GM21526 (cell line): ENCODE data around the gene ZNF331.
"Not testable (repeated sequence)": the region's sequence is repeated elsewhere in the genome, so short reads cannot be mapped to it uniquely, and the experiment has no call there.

ENCODE experiments used
- ATAC-seq: cut with Tn5 transposase; IDR thresholded peaks from one replicate; pipeline ENCODE4 v1.9.1; 2021; ENCODE audit warnings: moderate library complexity; ENCODE audit not compliant: unreplicated experiment, low FRiP score

Gene ZNF331

GRCh38 chr19:53537521-53538377 is at the start of gene ZNF331:
TSS of gene ZNF331 (plus strand) at chr19:53538145. CDS start at chr19:53569377, 31,232 bp downstream.
- ATAC-seq: peak; percentile 64

GRCh38 chr19:53492153-53492552 is 45.8 kb upstream of the ZNF331 start:
- no peak for ATAC-seq

- not testable (repeated sequence) for ATAC-seq
Measured at GRCh38 chr19:53497311-53498023, 40.5 kb upstream of the ZNF331 start.

- ATAC-seq: not testable (repeated sequence)
Measured at GRCh38 chr19:53498024-53498395, 39.9 kb upstream of the ZNF331 start.

GRCh38 chr19:53503151-53503550 is 34.8 kb upstream of the ZNF331 start:
- not testable (repeated sequence) for ATAC-seq

GRCh38 chr19:53503671-53504364 is 34.1 kb upstream of the ZNF331 start:
- ATAC-seq: not testable (repeated sequence)

- ATAC-seq: not testable (repeated sequence)
Measured at GRCh38 chr19:53504365-53504703, 33.6 kb upstream of the ZNF331 start.

- ATAC-seq: no peak
Measured at GRCh38 chr19:53504885-53505284, 33.1 kb upstream of the ZNF331 start.

- no peak for ATAC-seq
Measured at GRCh38 chr19:53506728-53507127, 31.2 kb upstream of the ZNF331 start.

GRCh38 chr19:53507523-53508442 is 30.2 kb upstream of the ZNF331 start:
- no peak for ATAC-seq

- no peak for ATAC-seq
Measured at GRCh38 chr19:53509443-53509842, 28.5 kb upstream of the ZNF331 start.

- no peak for ATAC-seq
Measured at GRCh38 chr19:53509845-53510244, 28.1 kb upstream of the ZNF331 start.

GRCh38 chr19:53511357-53511756 is 26.6 kb upstream of the ZNF331 start:
- no peak for ATAC-seq

GRCh38 chr19:53511933-53512374 is 26.0 kb upstream of the ZNF331 start:
- ATAC-seq: no peak

GRCh38 chr19:53515047-53515446 is 22.9 kb upstream of the ZNF331 start:
- ATAC-seq: not testable (repeated sequence)

GRCh38 chr19:53517114-53517741 is 20.7 kb upstream of the ZNF331 start:
- no peak for ATAC-seq

- no peak for ATAC-seq
Measured at GRCh38 chr19:53518121-53518520, 19.8 kb upstream of the ZNF331 start.

GRCh38 chr19:53518716-53519115 is 19.2 kb upstream of the ZNF331 start:
- ATAC-seq: no peak

GRCh38 chr19:53519446-53519845 is 18.5 kb upstream of the ZNF331 start:
- ATAC-seq: no peak

- ATAC-seq: no peak
Measured at GRCh38 chr19:53520163-53520546, 17.8 kb upstream of the ZNF331 start.
